Astrocyte of the spinal cord (primary cell): ENCODE data around the gene TP53.
"Not testable (repeated sequence)": the region's sequence is repeated elsewhere in the genome, so short reads cannot be mapped to it uniquely, and the experiment has no call there.

Source experiments
- DNase-seq: peaks from one replicate; pipeline ENCODE4 v3.0.0; 2011; ENCODE audit warnings: low read depth, low spot score
- H3K4me3 ChIP-seq: 2 replicates; pipeline ENCODE4 v1.5.1; 2011; ENCODE audit warnings: low read depth, mild to moderate bottlenecking, low read length, moderate library complexity
- CTCF ChIP-seq: IDR thresholded peaks from 2 replicates; pipeline ENCODE4 v1.5.1; 2012; ENCODE audit warnings: low read depth, mild to moderate bottlenecking, low read length, inconsistent platforms
- in situ Hi-C: cut with HindIII; loops from 2 replicates; pipeline ENCODE4 v1.10.0; 2017; ENCODE audit warnings: low sequenced_read_pairs

TP53 gene

GRCh38 chr17:7644775-7645174 is 42.5 kb downstream of the TP53 start:
- no peak for DNase-seq
- no peak overlapping the region for H3K4me3 ChIP-seq
- TF ChIP-seq CTCF, result no peak
- in situ Hi-C loops, result no loop called here

DNA sequence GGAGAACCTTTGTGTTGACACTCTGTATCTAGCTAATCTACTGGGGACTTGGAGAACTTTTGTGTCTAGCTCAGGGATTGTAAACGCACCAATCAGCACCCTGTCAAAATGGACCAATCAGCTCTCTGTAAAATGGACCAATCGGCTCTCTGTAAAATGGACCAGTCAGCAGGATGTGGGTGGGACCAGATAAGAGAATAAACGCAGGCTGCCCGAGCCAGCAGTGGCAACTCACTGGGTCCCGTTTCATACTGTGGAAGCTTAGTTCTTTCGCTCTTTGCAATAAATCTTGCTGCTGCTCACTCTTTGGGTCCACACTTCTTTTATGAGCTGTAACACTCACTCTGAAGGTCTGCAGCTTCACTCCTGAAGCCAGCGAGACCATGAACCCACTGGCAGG is 45.7 kb downstream of the TP53 start:
- in situ Hi-C loops, DNase-seq, H3K4me3 ChIP-seq: not testable (repeated sequence)

DNA sequence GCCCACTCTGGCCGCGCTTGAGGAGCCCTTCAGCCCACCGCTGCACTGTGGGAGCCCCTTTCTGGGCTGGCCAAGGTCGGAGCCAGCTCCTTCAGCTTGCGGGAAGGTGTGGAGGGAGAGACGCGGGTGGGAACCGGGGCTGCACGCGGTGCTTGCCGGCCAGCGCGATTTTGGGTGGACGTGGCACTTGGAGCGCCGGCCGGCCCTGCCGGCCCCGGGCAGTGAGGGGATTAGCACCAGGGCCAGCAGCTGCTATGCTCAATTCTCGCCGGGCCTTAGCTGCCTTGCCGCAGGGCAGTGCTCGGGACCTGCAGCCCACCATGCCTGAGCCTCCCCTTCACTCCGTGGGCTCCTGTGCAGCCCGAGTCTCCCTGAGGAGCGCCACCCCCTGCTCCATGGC is 46.5 kb downstream of the TP53 start:
- in situ Hi-C loops, result no loop called here
- DNase-seq, result no peak
- TF ChIP-seq CTCF, result no peak
- no peak overlapping the region for H3K4me3 ChIP-seq

DNA sequence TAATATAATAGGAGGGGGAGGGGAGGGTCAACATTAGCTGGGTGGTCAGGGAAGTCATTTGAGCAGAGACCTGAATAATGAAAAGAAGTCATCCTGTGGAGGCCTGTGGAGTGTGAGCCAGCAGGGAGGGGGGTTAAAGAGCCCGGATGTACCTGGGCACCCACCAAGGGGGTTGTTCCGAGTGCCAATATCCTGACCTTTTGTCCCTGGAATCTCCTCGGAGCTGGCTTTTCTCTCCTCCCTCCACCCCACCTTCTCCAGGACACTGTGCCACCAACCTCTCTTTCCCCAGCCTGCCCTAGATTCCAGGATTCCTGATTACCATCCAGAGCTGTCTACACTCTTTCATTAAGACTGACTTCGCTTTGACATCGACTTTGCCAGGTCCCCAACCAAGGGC is 51.1 kb downstream of the TP53 start:
- in situ Hi-C loops, result no loop called here
- DNase-seq, result no peak
- TF ChIP-seq CTCF, result no peak
- no peak overlapping the region for H3K4me3 ChIP-seq

DNA sequence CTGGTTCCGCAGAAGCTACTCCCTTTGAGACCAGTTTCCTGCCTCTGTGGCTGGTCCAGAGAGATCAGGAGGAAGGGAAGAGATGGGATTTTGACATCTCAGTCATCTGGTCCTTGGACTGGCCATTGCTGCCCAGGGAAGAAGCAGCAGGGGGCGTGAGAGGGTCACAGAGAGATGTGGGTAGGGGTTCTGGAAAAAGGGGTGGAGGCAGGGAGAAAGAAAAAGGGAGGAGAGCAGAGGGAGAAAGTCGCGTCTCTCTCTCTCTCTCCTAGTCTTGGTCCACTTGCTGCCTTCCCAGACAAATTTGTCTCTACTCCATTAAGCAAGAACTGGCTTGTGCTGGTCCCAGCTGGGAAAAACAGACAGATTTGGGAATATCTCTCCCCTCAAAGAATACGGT is 52.9 kb downstream of the TP53 start:
- H3K4me3 ChIP-seq, result no peak overlapping the region
- peak; percentile 9 for DNase-seq
- peak; percentile 70 for TF ChIP-seq CTCF
- in situ Hi-C loops, result no loop called here

GRCh38 chr17:7633093-7633492 is 54.2 kb downstream of the TP53 start:
- no peak for TF ChIP-seq CTCF
- in situ Hi-C loops, result no loop called here
- H3K4me3 ChIP-seq, result no peak overlapping the region
- DNase-seq, result no peak

- in situ Hi-C loops, result no loop called here
- H3K4me3 ChIP-seq, result no peak overlapping the region
- DNase-seq, result peak; percentile 39
- TF ChIP-seq CTCF, result peak; percentile 60
Measured at GRCh38 chr17:7632492-7632894, 54.8 kb downstream of the TP53 start.
